ENCODE measurements around the gene SRRM4.

GRCh38 chr12:119006746-119007145 lies 25.4 kb downstream of the SRRM4 start:
- TF ChIP-seq CTCF (conservative IDR thresholded peaks at IDR 0.05 in 1 of 2, IDR thresholded peaks at IDR 0.05 in 1 of 2; ENCODE audit: low read depth in 1 of 2, low read length in 2 of 2) (no peak), EZH2 (IDR thresholded peaks at IDR 0.05; ENCODE audit: low read length, missing control alignments) (no peak)
